GM10266 (cell line): ENCODE measurements around the gene CDHR3.
"Not testable (repeated sequence)": the region's sequence is repeated elsewhere in the genome, so short reads cannot be mapped to it uniquely, and the experiment has no call there.

Experiments used
- DNase-seq: peaks from one replicate; pipeline ENCODE4 v3.0.0; 2012; ENCODE audit errors: extremely low spot score
- CTCF ChIP-seq: IDR thresholded peaks from 2 replicates; pipeline ENCODE4 v1.5.1; 2012; ENCODE audit warnings: mild to moderate bottlenecking, low read depth; ENCODE audit not compliant: control insufficient read depth, insufficient read depth; ENCODE audit errors: missing control alignments

CDHR3 gene

DNA sequence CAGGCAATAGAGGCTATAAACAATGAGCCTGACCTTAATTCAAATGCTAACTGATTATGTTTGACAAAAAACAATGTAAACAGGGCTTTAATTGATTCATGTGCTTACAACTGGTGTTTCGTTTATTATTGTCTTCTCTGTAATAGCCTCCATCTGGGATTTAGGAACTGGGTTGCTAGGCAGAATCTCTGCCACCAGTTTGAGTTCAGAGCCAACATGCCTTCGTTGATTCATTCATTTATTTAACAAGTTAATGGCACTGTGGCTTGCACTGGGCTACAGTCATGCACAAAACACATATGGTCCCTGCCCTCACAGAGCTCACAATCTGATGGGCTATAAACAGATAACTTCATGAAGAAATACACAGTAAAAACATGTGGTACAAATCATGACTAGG lies 19.6 kb upstream of the CDHR3 start:
- TF ChIP-seq CTCF: no peak
- DNase-seq: no peak

DNA sequence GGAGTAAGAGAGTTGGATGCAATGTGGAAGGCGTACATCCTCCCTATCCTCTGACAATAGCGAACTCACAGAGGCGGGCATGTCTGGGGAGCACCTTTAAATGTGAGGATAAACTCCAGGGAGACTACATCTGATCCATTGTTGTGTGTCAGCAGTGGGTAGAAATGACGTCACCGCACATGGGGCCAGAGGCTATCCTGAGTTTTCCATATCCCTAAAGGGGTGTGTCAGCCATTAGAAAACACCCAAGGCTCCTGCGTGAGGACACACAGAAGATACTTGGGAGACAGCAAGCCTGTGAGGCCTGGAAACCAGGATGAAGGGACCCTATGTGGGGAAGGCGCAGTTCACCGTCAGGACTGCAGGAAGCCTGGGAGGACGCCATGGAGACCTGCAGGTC lies 17.2 kb upstream of the CDHR3 start:
- no peak for DNase-seq
- TF ChIP-seq CTCF: no peak

DNA sequence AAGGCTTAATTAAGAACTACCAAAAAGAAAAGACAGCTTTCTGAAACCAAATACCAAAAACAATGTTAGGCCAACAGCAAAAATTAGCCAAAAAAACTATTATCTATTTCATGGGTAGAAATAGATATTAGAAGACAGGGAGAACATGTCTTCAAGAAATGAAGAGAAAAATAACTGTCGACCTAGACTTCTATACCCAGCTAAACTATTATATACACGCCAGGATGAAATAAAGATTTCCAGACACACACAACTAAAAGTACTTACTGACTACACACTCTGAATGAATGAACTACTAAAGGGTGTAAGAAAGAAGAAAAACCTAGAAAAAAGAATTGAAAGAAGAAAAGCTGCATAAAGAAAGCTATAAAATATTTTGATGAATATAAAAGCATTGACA lies 11.5 kb upstream of the CDHR3 start:
- no peak for DNase-seq
- no peak for TF ChIP-seq CTCF

DNA sequence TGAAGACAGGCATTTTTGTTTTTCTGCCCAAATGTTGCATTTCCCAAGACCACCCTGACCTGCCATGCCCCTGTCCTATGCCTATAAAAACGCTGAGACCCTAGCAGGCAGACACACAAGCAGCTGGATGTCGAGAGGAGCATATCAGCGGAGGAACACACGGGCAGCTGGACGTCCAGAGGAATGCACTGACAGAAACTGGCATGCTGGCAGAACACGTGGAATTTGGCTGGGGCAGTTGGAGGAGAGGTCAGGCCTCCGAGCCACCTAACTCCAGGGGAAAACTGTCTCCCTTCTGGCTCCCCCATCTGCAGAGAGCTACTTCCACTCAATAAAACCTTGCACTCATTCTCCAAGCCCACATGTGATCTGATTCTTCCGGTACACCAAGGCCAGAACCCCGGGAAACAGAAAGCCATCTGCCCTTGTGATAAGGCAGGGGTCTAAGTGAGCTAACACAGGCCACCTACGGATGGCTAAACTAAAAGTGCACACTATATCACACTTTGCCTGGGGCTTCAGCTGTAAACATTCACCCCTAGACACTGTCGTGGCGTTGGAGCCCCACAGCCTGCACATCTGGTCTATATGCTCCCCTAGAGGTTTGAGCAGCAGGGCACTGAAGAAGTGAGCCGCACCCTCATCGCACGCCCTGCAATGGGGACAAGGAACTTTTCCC lies 10.0 kb upstream of the CDHR3 start:
- no peak for TF ChIP-seq CTCF
- no peak for DNase-seq

DNA sequence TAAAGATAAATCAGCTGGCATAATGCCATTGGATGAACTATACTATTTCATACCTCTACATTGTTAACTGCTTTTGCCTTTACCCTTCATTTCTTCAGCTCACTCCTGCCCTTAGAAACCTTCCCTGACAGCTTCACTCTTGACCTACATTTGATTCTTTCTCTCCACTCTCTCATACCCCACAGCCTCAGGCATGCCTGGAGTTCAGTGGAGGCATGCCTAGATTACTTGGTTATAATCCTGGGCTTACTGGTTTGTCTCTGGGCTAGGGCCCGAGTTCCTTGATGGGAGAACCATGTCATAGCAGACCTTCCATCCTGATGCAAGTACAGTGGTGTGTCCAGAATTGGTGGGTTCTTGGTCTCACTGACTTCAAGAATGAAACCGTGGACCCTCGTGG lies 8.4 kb upstream of the CDHR3 start:
- no peak for DNase-seq
- TF ChIP-seq CTCF: no peak

DNA sequence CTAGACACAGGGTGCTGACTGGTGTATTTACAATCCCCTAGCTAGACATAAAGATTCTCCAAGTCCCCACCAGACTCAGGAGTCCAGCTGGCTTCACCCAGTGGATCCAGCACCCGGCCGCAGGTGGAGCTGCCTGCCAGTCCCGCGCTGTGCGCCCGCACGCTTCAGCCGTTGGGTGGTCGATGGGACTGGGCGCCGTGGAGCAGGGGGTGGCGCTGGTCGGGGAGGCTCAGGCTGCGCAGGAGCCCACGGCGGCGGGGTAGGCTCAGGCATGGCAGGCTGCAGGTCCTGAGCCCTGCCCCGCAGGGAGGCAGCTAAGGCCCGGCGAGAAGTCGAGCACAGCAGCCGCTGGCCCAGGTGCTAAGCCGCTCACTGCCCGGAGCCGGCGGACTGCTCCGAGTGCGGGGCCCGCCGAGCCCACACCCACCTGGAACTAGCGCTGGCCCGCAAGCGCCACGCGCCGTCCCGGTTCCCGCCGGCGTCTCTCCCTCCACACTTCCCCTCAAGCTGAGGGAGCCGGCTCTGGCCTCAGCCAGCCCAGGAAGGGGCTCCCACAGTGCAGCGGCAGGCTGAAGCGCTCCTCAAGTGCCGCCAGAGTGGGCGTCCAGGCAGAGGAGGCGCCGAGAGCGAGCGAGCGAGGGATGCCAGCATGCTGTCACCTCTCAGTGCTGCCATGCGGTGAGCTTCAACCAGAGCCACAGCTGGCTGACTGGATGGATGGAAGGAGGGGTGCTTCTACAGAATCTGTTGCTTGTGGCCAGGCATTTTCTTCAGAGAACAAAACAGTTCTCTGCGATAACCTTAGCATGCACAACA lies 7.2 kb upstream of the CDHR3 start:
- not testable (repeated sequence) for DNase-seq

GRCh38 chr7:105958012-105958411 lies 5.1 kb upstream of the CDHR3 start:
- no peak for TF ChIP-seq CTCF
- no peak for DNase-seq
